Kidney epithelial cell (primary cell): ENCODE data around the gene CPLX1. TPM values are rescaled to one million over a fixed set of nuclear protein-coding genes. Genes with fewer than 3 reads are reported as not detected.

Source experiments
- DNase-seq: peaks from one replicate; pipeline ENCODE4 v3.0.0-alpha.2; 2010; ENCODE audit warnings: low read depth
- H3K27me3 ChIP-seq: 2 replicates; pipeline ENCODE4 v1.6.0; 2011; ENCODE audit warnings: low read length; ENCODE audit not compliant: control insufficient read depth, insufficient read depth
- H3K36me3 ChIP-seq: 2 replicates; pipeline ENCODE4 v1.5.1; 2011; ENCODE audit warnings: low read length; ENCODE audit not compliant: control insufficient read depth, insufficient read depth
- H3K4me3 ChIP-seq: 2 replicates; pipeline ENCODE4 v1.5.1; 2011; ENCODE audit warnings: low read depth, mild to moderate bottlenecking, control low read depth, low read length
- total RNA-seq: library from RNA; depleted of rRNA; stranded (reverse); fragments of >200 nt; gene quantifications from 2 replicates; pipeline ENCODE4 v1.2.3, GENCODE V29; 2015
- TF ChIP-seq, protein P1 (sequence below): IDR thresholded peaks from 2 replicates; pipeline ENCODE4 v1.5.1; 2011; ENCODE audit warnings: mild to moderate bottlenecking, moderate library complexity, low read length, control low read depth, inconsistent platforms; ENCODE audit not compliant: insufficient read depth, poor library complexity, severe bottlenecking

The CPLX1 gene
- total RNA-seq, 1 donor from 2014 or later, result 0.17 TPM

DNA sequence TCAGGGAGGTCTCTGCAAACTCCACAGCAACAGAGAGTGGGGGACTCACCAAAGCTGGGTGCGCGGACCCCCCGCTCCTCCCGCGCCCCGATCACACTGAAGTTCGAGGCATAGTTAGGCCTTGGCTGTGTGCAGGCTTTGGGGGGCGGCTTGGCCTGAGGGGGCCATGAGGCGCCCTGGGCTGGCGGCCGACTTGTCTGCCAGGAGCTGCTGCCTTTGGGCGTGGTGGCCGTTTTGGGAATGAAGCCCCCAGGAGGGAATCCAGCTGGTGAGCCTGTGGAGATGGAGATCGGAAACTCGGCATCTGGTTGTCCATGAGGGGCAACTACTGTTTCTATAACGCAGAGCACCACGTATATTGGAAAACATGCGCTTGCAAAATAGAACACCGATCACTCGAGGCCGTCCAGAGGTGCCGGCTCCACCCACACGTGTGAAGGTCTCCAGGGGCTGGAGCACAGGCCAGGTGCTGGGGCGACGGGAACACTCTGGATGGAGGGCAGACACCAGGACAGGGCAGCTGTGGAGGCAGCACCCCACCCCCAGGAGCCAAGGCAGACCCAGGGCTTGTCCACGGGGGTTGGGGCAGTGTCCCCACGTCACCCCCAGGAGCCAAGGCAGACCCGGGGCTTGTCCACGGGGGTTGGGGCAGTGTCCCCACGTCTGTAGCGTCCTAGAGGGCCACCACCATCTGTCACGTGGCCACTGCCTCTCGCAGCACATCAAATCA is 25.9 kb upstream of the CPLX1 start:
- H3K36me3 ChIP-seq, result peaks cover 1% of the 10 kb centered on the region
- TF ChIP-seq, protein P1, sequence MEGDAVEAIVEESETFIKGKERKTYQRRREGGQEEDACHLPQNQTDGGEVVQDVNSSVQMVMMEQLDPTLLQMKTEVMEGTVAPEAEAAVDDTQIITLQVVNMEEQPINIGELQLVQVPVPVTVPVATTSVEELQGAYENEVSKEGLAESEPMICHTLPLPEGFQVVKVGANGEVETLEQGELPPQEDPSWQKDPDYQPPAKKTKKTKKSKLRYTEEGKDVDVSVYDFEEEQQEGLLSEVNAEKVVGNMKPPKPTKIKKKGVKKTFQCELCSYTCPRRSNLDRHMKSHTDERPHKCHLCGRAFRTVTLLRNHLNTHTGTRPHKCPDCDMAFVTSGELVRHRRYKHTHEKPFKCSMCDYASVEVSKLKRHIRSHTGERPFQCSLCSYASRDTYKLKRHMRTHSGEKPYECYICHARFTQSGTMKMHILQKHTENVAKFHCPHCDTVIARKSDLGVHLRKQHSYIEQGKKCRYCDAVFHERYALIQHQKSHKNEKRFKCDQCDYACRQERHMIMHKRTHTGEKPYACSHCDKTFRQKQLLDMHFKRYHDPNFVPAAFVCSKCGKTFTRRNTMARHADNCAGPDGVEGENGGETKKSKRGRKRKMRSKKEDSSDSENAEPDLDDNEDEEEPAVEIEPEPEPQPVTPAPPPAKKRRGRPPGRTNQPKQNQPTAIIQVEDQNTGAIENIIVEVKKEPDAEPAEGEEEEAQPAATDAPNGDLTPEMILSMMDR, result no peak
- no peak overlapping the region for H3K4me3 ChIP-seq
- no peak for DNase-seq
- no peaks in the 10 kb centered on the region for H3K27me3 ChIP-seq

- Histone ChIP-seq H3K27me3 (no peaks in the 10 kb centered on the region), H3K4me3 (no peak overlapping the region), H3K36me3 (peaks cover 1% of the 10 kb centered on the region)
- TF ChIP-seq, protein P1, result no peak
- no peak for DNase-seq
Measured at GRCh38 chr4:850323-850945, 24.5 kb upstream of the CPLX1 start.

GRCh38 chr4:849478-850175 is 23.7 kb upstream of the CPLX1 start:
- TF ChIP-seq, protein P1, result no peak
- no peak for DNase-seq
- Histone ChIP-seq H3K36me3 (peaks cover 1% of the 10 kb centered on the region), H3K27me3 (no peaks in the 10 kb centered on the region), H3K4me3 (no peak overlapping the region)

DNA sequence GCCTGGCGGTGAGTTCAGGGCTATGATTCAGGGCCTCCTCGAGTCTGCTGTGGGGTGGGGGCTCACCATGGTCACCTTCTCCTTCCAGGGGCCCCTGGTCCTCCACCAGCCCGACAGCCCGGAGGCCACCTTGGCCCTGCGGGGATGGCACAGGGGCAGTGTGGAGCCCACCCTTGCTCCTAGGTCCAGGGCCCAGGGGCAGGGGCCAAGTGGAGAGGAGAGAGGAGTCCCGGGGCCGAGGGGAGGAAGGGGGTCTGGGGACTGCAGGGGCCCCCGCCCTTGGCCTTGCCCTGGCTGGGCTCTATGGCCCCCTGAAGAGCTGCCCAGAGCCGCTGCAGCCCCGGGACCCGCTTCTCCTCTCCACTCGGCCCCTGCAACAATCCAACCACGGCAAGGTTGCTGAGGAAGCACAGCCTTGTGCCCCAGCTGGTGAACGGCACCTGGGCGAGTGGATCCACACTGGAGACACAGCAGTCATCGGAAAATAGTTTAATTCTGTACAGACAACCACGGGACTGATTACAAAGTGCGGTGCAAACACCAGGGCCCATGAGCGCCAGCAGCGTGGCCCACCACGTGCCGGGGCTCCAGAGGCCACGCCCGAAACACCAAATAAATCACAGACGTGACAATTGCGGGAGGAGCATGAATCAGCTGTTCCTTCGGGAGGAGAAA is 23.0 kb upstream of the CPLX1 start:
- TF ChIP-seq, protein P1, result no peak
- peaks cover 1% of the 10 kb centered on the region for H3K36me3 ChIP-seq

DNA sequence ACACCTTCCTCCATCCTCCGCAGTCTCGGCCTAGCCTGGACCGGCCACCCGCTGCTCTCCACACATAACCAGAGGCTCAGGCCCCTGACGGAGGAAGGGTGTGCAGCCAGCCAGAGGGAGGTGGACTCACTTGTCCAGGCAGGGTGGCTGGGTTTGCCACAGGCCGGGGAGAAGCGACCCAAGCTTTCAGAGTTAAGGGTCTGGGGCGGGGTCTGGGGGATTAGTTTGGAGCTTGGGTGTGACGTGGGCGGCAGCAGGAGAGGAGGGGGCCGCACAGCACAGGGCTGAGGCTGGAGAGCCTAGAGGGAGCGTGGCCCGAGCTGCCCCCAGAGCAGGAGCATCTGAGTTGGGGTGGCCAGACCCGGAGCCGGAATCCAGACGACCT is 22.4 kb upstream of the CPLX1 start:
- H3K4me3 ChIP-seq, result no peak overlapping the region
- TF ChIP-seq, protein P1, result no peak
- H3K27me3 ChIP-seq, result no peaks in the 10 kb centered on the region
- H3K36me3 ChIP-seq, result peaks cover 1% of the 10 kb centered on the region
- no peak for DNase-seq

More for the DNA sequence above, 23.0 kb upstream of the CPLX1 start:
- Histone ChIP-seq H3K4me3 (no peak overlapping the region), H3K27me3 (no peaks in the 10 kb centered on the region)
- no peak for DNase-seq
